ENCODE data around the gene ZBTB20.

ZBTB20 gene

DNA sequence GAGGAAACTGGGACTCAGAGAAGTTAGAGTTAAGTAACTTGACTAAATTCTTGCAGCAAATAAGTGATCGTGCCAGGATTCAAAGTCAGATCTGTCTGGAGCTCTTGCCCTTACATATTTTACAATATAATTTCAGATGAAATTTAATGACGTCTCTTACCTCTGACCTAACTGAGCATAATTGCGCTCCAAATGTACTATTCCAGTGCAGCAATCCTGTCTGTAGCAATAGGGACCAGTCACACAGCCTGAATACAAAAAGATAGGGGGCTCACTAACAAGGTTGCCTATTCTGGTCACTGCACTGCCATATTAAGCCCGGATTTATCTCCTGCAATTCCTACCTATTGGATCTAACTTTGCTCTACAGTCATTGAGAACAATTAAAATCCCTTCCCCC is 316.4 kb downstream of the ZBTB20 start:
- no peak for DNase-seq (ENCODE audit: low read depth in 1 of 2, low spot score in 1 of 2)
- Histone ChIP-seq H3K4me3 (replicated peaks; ENCODE audit: insufficient read depth, low read length) (no peak overlapping the region), H3K27me3 (ENCODE audit: insufficient read depth, poor library complexity, severe bottlenecking) (no peaks in the 10 kb centered on the region), H3K27ac (replicated peaks) (no peak overlapping the region)
- TF ChIP-seq, protein P1, sequence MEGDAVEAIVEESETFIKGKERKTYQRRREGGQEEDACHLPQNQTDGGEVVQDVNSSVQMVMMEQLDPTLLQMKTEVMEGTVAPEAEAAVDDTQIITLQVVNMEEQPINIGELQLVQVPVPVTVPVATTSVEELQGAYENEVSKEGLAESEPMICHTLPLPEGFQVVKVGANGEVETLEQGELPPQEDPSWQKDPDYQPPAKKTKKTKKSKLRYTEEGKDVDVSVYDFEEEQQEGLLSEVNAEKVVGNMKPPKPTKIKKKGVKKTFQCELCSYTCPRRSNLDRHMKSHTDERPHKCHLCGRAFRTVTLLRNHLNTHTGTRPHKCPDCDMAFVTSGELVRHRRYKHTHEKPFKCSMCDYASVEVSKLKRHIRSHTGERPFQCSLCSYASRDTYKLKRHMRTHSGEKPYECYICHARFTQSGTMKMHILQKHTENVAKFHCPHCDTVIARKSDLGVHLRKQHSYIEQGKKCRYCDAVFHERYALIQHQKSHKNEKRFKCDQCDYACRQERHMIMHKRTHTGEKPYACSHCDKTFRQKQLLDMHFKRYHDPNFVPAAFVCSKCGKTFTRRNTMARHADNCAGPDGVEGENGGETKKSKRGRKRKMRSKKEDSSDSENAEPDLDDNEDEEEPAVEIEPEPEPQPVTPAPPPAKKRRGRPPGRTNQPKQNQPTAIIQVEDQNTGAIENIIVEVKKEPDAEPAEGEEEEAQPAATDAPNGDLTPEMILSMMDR (IDR thresholded peaks at IDR 0.05; ENCODE audit: insufficient read depth, low read length), result no peak
- TF ChIP-seq SPI1 (IDR thresholded peaks at IDR 0.05; ENCODE audit: borderline replicate concordance, low read depth), result no peak
- no peak for TF ChIP-seq GABPA (IDR thresholded peaks at IDR 0.05; ENCODE audit: low read depth)

DNA sequence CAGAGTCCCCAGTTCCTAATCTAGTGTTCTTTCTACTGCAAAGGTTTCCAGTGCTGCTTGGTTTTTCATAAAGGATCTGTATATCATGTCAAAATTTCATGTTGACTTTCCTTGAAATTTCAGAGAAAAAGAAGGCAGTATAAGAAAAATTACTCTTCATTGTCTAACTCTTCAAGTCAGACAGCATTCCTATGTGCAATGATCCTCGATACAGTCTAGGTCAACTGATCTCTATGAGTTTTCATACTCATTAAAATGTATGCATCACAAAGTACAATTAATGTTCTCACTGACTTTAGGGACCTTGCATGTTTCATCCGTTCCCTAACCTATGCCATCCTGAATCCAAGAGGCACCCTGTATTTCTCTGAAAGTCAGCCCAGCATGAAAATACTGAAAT is 317.3 kb downstream of the ZBTB20 start:
- H3K4me3 ChIP-seq (replicated peaks; ENCODE audit: insufficient read depth, low read length), result no peak overlapping the region

DNA sequence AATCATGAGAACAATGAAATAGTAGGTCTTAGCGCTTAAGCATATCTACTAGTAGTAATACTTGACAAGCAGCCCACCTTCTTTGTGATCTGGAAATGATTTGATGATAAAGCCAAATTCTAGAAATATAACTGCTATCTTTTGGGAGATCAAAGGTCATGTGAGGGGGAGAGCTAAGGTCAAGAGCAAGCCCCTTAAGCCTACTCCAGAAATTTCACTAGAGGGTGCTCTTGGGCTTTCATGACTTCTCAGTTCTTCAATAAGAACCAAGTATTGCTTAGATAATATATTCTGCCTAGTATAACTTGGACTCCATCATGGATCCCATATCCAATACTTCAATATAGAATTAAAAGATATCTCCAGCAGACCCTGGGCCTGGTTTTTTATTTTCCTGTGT is 319.6 kb downstream of the ZBTB20 start:
- TF ChIP-seq GABPA (IDR thresholded peaks at IDR 0.05; ENCODE audit: low read depth), result no peak
- TF ChIP-seq, protein P1 (IDR thresholded peaks at IDR 0.05; ENCODE audit: insufficient read depth, low read length), result peak; percentile 36
- H3K27ac ChIP-seq (replicated peaks), result no peak overlapping the region
- H3K27me3 ChIP-seq (ENCODE audit: insufficient read depth, poor library complexity, severe bottlenecking), result no peaks in the 10 kb centered on the region
- H3K4me3 ChIP-seq (replicated peaks; ENCODE audit: insufficient read depth, low read length), result no peak overlapping the region
- peak in 1 of 2 experiments; percentile 19 for DNase-seq (ENCODE audit: low read depth in 1 of 2, low spot score in 1 of 2)

More for the DNA sequence above, 317.3 kb downstream of the ZBTB20 start:
- no peak for DNase-seq (ENCODE audit: low read depth in 1 of 2, low spot score in 1 of 2)
- H3K27me3 ChIP-seq (ENCODE audit: insufficient read depth, poor library complexity, severe bottlenecking), result no peaks in the 10 kb centered on the region
- no peak for TF ChIP-seq SPI1 (IDR thresholded peaks at IDR 0.05; ENCODE audit: borderline replicate concordance, low read depth)
- TF ChIP-seq, protein P1 (IDR thresholded peaks at IDR 0.05; ENCODE audit: insufficient read depth, low read length), result no peak
- TF ChIP-seq POLR2AphosphoS5 (IDR thresholded peaks at IDR 0.05; ENCODE audit: low read depth), result no peak
- TF ChIP-seq, protein P2, sequence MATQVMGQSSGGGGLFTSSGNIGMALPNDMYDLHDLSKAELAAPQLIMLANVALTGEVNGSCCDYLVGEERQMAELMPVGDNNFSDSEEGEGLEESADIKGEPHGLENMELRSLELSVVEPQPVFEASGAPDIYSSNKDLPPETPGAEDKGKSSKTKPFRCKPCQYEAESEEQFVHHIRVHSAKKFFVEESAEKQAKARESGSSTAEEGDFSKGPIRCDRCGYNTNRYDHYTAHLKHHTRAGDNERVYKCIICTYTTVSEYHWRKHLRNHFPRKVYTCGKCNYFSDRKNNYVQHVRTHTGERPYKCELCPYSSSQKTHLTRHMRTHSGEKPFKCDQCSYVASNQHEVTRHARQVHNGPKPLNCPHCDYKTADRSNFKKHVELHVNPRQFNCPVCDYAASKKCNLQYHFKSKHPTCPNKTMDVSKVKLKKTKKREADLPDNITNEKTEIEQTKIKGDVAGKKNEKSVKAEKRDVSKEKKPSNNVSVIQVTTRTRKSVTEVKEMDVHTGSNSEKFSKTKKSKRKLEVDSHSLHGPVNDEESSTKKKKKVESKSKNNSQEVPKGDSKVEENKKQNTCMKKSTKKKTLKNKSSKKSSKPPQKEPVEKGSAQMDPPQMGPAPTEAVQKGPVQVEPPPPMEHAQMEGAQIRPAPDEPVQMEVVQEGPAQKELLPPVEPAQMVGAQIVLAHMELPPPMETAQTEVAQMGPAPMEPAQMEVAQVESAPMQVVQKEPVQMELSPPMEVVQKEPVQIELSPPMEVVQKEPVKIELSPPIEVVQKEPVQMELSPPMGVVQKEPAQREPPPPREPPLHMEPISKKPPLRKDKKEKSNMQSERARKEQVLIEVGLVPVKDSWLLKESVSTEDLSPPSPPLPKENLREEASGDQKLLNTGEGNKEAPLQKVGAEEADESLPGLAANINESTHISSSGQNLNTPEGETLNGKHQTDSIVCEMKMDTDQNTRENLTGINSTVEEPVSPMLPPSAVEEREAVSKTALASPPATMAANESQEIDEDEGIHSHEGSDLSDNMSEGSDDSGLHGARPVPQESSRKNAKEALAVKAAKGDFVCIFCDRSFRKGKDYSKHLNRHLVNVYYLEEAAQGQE (IDR thresholded peaks at IDR 0.05; ENCODE audit: insufficient replicate concordance, low read depth), result no peak
- no peak for TF ChIP-seq GABPA (IDR thresholded peaks at IDR 0.05; ENCODE audit: low read depth)
- H3K27ac ChIP-seq (replicated peaks), result no peak overlapping the region

DNA sequence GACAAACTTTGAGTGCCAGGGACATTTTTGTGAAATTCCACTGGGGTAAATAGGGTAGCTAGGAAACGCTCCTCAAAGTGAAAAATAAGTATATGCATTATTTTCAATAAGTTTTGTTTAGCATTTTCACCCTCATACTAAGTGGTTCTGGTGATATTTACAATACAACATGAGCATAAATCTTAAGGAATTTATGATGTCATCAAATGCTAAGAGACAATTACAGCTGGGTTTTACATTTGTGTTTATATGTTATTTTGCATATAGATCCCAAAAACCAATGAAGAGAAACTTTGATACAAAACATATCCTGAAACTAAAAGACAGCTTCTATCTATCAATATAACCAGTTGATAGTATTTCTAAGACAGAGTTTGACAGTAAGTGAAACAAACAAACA is 323.1 kb downstream of the ZBTB20 start:
- Histone ChIP-seq H3K27ac (replicated peaks) (no peak overlapping the region), H3K4me3 (replicated peaks; ENCODE audit: insufficient read depth, low read length) (no peak overlapping the region), H3K27me3 (ENCODE audit: insufficient read depth, poor library complexity, severe bottlenecking) (no peaks in the 10 kb centered on the region)
- TF ChIP-seq SPI1 (IDR thresholded peaks at IDR 0.05; ENCODE audit: borderline replicate concordance, low read depth) (no peak), POLR2AphosphoS5 (IDR thresholded peaks at IDR 0.05; ENCODE audit: low read depth) (no peak), GABPA (IDR thresholded peaks at IDR 0.05; ENCODE audit: low read depth) (no peak)
- TF ChIP-seq, protein P1 (IDR thresholded peaks at IDR 0.05; ENCODE audit: insufficient read depth, low read length), result no peak
- TF ChIP-seq, protein P2 (IDR thresholded peaks at IDR 0.05; ENCODE audit: insufficient replicate concordance, low read depth), result no peak
- no peak for DNase-seq (ENCODE audit: low read depth in 1 of 2, low spot score in 1 of 2)
